GM12878 (cell line): Measurements from ENCODE around the gene CTNNA3. TPM values are rescaled to one million over a fixed set of nuclear protein-coding genes. Genes with fewer than 3 reads are reported as not detected.

Experiments used
- ATAC-seq: fragments of 200-7000 bp; cut with Tn5 transposase; 3 replicates; pipeline ENCODE4 v1.9.1; 2020; ENCODE audit warnings: mild to moderate bottlenecking, moderate library complexity
- BruUV-seq: library from RNA; stranded (reverse); fragments of 400-500 nt; replicated peaks from 2 replicates; lab custom pipeline; 2021; lab: Mats Ljungman, UMichigan
- CTCF ChIA-PET: fragments of 300-600 bp; sonication (Branson Sonifier 250); formaldehyde crosslinking; extraction: SDS; loops from one replicate; lab custom pipeline; 2021; ENCODE audit warnings: inconsistent platforms; lab: Yijun Ruan, JAX
- POLR2A ChIA-PET: fragments of 350-600 bp; formaldehyde crosslinking; extraction: SDS; loops from one replicate; lab custom pipeline; 2021; ENCODE audit warnings: inconsistent platforms; lab: Charles Lee
- RAD21 ChIA-PET: fragments of 300-600 bp; sonication (Branson Sonifier 250); formaldehyde crosslinking; loops from one replicate; lab custom pipeline; 2023; ENCODE audit warnings: antibody characterized with exemption; ENCODE audit not compliant: unreplicated experiment; lab: Charles Lee
- SMC1A ChIA-PET: fragments of 300-600 bp; sonication (Branson Sonifier 250); formaldehyde crosslinking; loops from one replicate; lab custom pipeline; 2023; ENCODE audit not compliant: unreplicated experiment, uncharacterized antibody; lab: Charles Lee
- DNase-seq: peaks from one replicate; pipeline ENCODE4 v3.0.0-alpha.2; 2011; ENCODE audit warnings: low read depth, low spot score
- FAIRE-seq: peaks from 3 replicates; lab custom pipeline; 2011; peaks lifted over from hg19 to GRCh38; lab: Jason Lieb, UNC
- H2AFZ ChIP-seq: 2 replicates; pipeline ENCODE4 v1.6.0; 2011; ENCODE audit warnings: low read depth, low read length, control low read depth; ENCODE audit not compliant: control insufficient read depth
- H3K27ac ChIP-seq: 2 replicates; pipeline ENCODE4 v1.5.1; 2011; ENCODE audit warnings: control low read depth; ENCODE audit not compliant: control insufficient read depth, insufficient read depth
- H3K27me3 ChIP-seq, 2 experiments: replicated peaks in 1 of 2; 2 replicates each; pipeline versions ENCODE4 v1.6.0 to v1.6.1; 2011; ENCODE audit warnings: low read length in 1 of 2; ENCODE audit not compliant: control insufficient read depth in 2 of 2, insufficient read depth in 2 of 2
- H3K36me3 ChIP-seq, 2 experiments: 2 replicates each; pipeline ENCODE4 v1.5.1; 2011; ENCODE audit warnings: low read length in 1 of 2; ENCODE audit not compliant: control insufficient read depth in 2 of 2, insufficient read depth in 2 of 2
- H3K4me1 ChIP-seq: 2 replicates; pipeline ENCODE4 v1.6.1; 2011; ENCODE audit warnings: mild to moderate bottlenecking, low read length, moderate library complexity, mixed read lengths; ENCODE audit not compliant: control insufficient read depth, insufficient read depth
- H3K4me2 ChIP-seq: 2 replicates; pipeline ENCODE4 v1.6.0; 2011; ENCODE audit warnings: control low read depth; ENCODE audit not compliant: control insufficient read depth, insufficient read depth
- H3K4me3 ChIP-seq: fragments of 200-600 bp; sonication (generic); 2 replicates; pipeline ENCODE4 v1.5.1; 2016
- H3K79me2 ChIP-seq: 2 replicates; pipeline ENCODE4 v1.6.0; 2011; ENCODE audit warnings: low read length; ENCODE audit not compliant: control insufficient read depth, insufficient read depth
- H3K9ac ChIP-seq: 2 replicates; pipeline ENCODE4 v1.8.0; 2011; ENCODE audit warnings: low read length, control low read depth, mixed read lengths; ENCODE audit not compliant: control insufficient read depth, insufficient read depth
- H3K9me3 ChIP-seq: replicated peaks from 3 replicates; pipeline ENCODE4 v1.5.1; 2011; ENCODE audit warnings: mild to moderate bottlenecking, low read length; ENCODE audit not compliant: control insufficient read depth, insufficient read depth
- H4K20me1 ChIP-seq: 2 replicates; pipeline ENCODE4 v1.6.0; 2011; ENCODE audit not compliant: control insufficient read depth, insufficient read depth
- BMI1 ChIP-seq: fragments of 450-650 bp; IDR thresholded peaks from 2 replicates; pipeline ENCODE4 v1.6.1; 2016; ENCODE audit warnings: mild to moderate bottlenecking, moderate library complexity, borderline replicate concordance
- CBFB ChIP-seq: IDR thresholded peaks from 2 replicates; pipeline ENCODE4 v1.6.1; 2016; ENCODE audit warnings: antibody characterized with exemption, low read depth
- EED ChIP-seq: sonication (generic); IDR thresholded peaks from 2 replicates; pipeline ENCODE4 v1.6.1; 2016; ENCODE audit warnings: antibody characterized with exemption, low read depth
- EP300 ChIP-seq, 2 experiments: fragments of 150-350 bp in 1 of 2; IDR thresholded peaks; 2 replicates each; pipeline ENCODE4 v1.6.1; 2011 to 2012; ENCODE audit warnings: low read depth in 2 of 2, low read length in 2 of 2, borderline replicate concordance in 1 of 2, improper control_type of control experiment in 1 of 2, inconsistent platforms in 1 of 2; ENCODE audit not compliant: control insufficient read depth in 1 of 2
- FOS ChIP-seq: IDR thresholded peaks from 3 replicates; pipeline ENCODE4 v1.6.1; 2011; ENCODE audit warnings: borderline replicate concordance; ENCODE audit not compliant: insufficient read length; ENCODE audit errors: extremely low read depth
- HDAC6 ChIP-seq: fragments of 200-600 bp; sonication (generic); IDR thresholded peaks from one replicate; pipeline ENCODE4 v1.8.0; 2017; ENCODE audit warnings: antibody characterized with exemption; ENCODE audit not compliant: unreplicated experiment
- IRF4 ChIP-seq: IDR thresholded peaks from 2 replicates; pipeline ENCODE4 v1.6.1; 2011; ENCODE audit warnings: low read depth, low read length
- LARP7 ChIP-seq: fragments of 450-650 bp; IDR thresholded peaks from 2 replicates; pipeline ENCODE4 v1.6.1; 2017; ENCODE audit warnings: mild to moderate bottlenecking
- MEF2B ChIP-seq: fragments of 450-650 bp; IDR thresholded peaks from 2 replicates; pipeline ENCODE4 v1.6.1; 2018; ENCODE audit warnings: mild to moderate bottlenecking, moderate library complexity; ENCODE audit not compliant: partially characterized antibody, poor library complexity, severe bottlenecking
- NRF1 ChIP-seq: conservative IDR thresholded peaks from 2 replicates; pipeline ENCODE4 v1.6.1; 2011; ENCODE audit warnings: mild to moderate bottlenecking, low read depth, low read length, improper control_type of control experiment
- PAX8 ChIP-seq: fragments of 450-650 bp; IDR thresholded peaks from 2 replicates; pipeline ENCODE4 v1.6.1; 2017; ENCODE audit warnings: mild to moderate bottlenecking, moderate library complexity
- SPI1 ChIP-seq: IDR thresholded peaks from 2 replicates; pipeline ENCODE4 v1.6.1; 2011; ENCODE audit warnings: low read depth, mild to moderate bottlenecking, low read length, moderate library complexity, borderline replicate concordance; ENCODE audit not compliant: insufficient read depth
- ZNF622 ChIP-seq: fragments of 450-650 bp; IDR thresholded peaks from 2 replicates; pipeline ENCODE4 v1.6.1; 2017; ENCODE audit warnings: mild to moderate bottlenecking, inconsistent platforms
- ZSCAN29 ChIP-seq: fragments of 450-650 bp; IDR thresholded peaks from 2 replicates; pipeline ENCODE4 v1.6.1; 2017; ENCODE audit warnings: mild to moderate bottlenecking, moderate library complexity
- WGBS: methylation state at CpG from one replicate; pipeline ENCODE4 v1.1.6; 2016; ENCODE audit warnings: low lambda C conversion rate; ENCODE audit not compliant: insufficient replicate concordance, insufficient coverage; ENCODE audit errors: missing lambda C conversion rate; 5-methylcytosine and 5-hydroxymethylcytosine counted together
- in situ Hi-C: fragments of 300-500 bp; cut with MboI; formaldehyde crosslinking; loops from 9 replicates; pipeline ENCODE4 v1.14.3; 2018; ENCODE audit warnings: mixed read lengths
- intact Hi-C: fragments of 100-400 bp; cut with micrococcal nuclease; formaldehyde crosslinking; loops from one replicate; pipeline ENCODE4 v1.14.2; 2022; ENCODE audit not compliant: unreplicated experiment
- polyA plus RNA-seq, 11 experiments: library from polyadenylated mRNA; depleted of rRNA in 4 of 11; unstranded in 6 of 11; stranded (reverse) in 5 of 11; fragments of >200 nt; fragmentation: Nextera tagmentation in 4 of 11; fragmentation: Illumina TruSeq in 1 of 11; extraction: Ambion mirVana in 4 of 11; extraction: Trizol in 1 of 11; gene quantifications; 1 replicate in 1 of 11; 2 replicates in 10 of 11; pipeline versions ENCODE4 v1.2.1 to v1.2.3, GENCODE V29; 2011 to 2016; ENCODE audit warnings: inconsistent platforms in 2 of 11, missing spikeins in 2 of 11, low read depth in 1 of 11
- total RNA-seq, 4 experiments: library from RNA; depleted of rRNA in 3 of 4; stranded (reverse); fragments of >200 nt in 3 of 4; fragmentation: Illumina TruSeq in 1 of 4; extraction: Trizol in 1 of 4; gene quantifications; 2 replicates each; pipeline versions ENCODE4 v1.2.1 to v1.2.3, GENCODE V29; 2013 to 2021
- TF ChIP-seq, protein P1 (sequence below): fragments of 450-650 bp; IDR thresholded peaks from 2 replicates; pipeline ENCODE4 v1.6.1; 2016; ENCODE audit warnings: mild to moderate bottlenecking, moderate library complexity, borderline replicate concordance
- TF ChIP-seq, protein P2 (sequence below): fragments of 450-650 bp; formaldehyde crosslinking; IDR thresholded peaks from 2 replicates; pipeline ENCODE4 v1.4.0; 2022; ENCODE audit warnings: mild to moderate bottlenecking, moderate library complexity

The CTNNA3 gene
- total and polyA plus RNA-seq, 10 of the 15 experiments (the other 5 are each of a cell fraction or from before 2014, with no cell fraction given): under 0.01 to 4.5 (median 0.22) TPM; not detected in 2

DNA sequence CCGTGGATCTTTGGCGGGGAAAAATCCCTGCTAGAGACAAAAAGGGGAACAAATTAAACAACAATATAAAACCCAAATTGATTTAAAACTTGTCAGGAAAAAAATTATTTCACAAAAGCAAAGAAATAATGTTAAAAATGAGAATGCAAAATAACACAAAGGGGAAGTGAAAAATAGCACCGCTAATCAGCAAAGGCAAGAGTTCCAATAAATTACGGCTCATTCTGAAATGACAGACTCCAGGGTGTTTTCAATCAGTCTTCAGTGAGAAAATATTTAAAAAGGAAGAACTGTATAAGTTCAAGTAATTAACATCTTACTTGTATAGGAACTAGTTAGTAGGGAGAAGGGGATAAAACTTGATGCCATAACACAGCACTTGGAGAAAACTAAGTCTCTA is 433.3 kb downstream of the CTNNA3 start (continued):
- TF ChIP-seq SPI1 (peak; percentile 76), ZNF622 (no peak), NRF1 (no peak), EP300 (IDR thresholded peaks at IDR 0.05; ENCODE audit: borderline replicate concordance in 1 of 2, control insufficient read depth in 1 of 2, low read depth in 2 of 2, low read length in 2 of 2) (no peak), BMI1 (0 out of 2 replicates have a peak, but pooled peaks have one; percentile 23)
- TF ChIP-seq, protein P1, sequence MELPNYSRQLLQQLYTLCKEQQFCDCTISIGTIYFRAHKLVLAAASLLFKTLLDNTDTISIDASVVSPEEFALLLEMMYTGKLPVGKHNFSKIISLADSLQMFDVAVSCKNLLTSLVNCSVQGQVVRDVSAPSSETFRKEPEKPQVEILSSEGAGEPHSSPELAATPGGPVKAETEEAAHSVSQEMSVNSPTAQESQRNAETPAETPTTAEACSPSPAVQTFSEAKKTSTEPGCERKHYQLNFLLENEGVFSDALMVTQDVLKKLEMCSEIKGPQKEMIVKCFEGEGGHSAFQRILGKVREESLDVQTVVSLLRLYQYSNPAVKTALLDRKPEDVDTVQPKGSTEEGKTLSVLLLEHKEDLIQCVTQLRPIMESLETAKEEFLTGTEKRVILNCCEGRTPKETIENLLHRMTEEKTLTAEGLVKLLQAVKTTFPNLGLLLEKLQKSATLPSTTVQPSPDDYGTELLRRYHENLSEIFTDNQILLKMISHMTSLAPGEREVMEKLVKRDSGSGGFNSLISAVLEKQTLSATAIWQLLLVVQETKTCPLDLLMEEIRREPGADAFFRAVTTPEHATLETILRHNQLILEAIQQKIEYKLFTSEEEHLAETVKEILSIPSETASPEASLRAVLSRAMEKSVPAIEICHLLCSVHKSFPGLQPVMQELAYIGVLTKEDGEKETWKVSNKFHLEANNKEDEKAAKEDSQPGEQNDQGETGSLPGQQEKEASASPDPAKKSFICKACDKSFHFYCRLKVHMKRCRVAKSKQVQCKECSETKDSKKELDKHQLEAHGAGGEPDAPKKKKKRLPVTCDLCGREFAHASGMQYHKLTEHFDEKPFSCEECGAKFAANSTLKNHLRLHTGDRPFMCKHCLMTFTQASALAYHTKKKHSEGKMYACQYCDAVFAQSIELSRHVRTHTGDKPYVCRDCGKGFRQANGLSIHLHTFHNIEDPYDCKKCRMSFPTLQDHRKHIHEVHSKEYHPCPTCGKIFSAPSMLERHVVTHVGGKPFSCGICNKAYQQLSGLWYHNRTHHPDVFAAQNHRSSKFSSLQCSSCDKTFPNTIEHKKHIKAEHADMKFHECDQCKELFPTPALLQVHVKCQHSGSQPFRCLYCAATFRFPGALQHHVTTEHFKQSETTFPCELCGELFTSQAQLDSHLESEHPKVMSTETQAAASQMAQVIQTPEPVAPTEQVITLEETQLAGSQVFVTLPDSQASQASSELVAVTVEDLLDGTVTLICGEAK: no peak
- TF ChIP-seq, all 136 proteins: peak for 5

DNA sequence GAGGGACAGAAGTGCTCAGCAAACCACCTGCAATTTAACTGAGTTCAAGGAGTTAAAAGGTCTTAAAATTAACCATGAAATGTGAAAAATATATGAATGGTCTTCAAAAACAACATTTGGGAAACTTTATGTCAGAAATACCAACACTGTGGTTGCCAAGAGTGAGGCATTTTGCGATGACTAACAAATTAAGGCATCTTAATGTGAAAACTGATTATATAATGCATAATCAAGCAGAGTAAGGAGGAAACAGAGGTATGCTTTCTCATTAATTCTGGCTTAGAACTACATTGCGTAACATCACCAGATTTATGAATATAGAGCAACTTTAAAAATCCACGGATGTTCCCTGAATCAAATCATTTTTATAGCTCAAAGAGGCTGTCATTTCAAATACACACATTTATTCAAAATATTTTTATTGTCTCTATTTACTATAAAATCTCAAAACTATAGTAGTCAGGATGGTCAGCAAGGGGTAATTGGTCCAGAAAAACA is 434.6 kb downstream of the CTNNA3 start:
- FAIRE-seq: no peak
- CTCF ChIA-PET: interaction anchor here (1.2 kb wide), 1 partner anchor 45 kb away, joined by 3 read pairs; no protein-coding TSS in a partner anchor
- H4K20me1 ChIP-seq: no peaks in the 10 kb centered on the region
- TF ChIP-seq MEF2B (no peak), LARP7 (no peak), ZSCAN29 (no peak), PAX8 (no peak), FOS (no peak), CBFB (no peak), IRF4 (no peak), HDAC6 (no peak), EED (no peak)
- TF ChIP-seq, protein P2, sequence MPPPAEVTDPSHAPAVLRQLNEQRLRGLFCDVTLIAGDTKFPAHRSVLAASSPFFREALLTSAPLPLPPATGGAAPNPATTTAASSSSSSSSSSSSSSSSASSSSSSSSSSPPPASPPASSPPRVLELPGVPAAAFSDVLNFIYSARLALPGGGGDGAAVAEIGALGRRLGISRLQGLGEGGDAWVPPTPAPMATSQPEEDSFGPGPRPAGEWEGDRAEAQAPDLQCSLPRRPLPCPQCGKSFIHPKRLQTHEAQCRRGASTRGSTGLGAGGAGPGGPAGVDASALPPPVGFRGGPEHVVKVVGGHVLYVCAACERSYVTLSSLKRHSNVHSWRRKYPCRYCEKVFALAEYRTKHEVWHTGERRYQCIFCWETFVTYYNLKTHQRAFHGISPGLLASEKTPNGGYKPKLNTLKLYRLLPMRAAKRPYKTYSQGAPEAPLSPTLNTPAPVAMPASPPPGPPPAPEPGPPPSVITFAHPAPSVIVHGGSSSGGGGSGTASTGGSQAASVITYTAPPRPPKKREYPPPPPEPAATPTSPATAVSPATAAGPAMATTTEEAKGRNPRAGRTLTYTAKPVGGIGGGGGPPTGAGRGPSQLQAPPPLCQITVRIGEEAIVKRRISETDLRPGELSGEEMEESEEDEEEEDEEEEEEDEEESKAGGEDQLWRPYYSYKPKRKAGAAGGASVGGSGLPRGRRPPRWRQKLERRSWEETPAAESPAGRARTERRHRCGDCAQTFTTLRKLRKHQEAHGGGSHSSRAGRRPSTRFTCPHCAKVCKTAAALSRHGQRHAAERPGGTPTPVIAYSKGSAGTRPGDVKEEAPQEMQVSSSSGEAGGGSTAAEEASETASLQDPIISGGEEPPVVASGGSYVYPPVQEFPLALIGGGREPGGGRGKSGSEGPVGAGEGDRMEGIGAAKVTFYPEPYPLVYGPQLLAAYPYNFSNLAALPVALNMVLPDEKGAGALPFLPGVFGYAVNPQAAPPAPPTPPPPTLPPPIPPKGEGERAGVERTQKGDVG: no peak

More for the DNA sequence above, 434.6 kb downstream of the CTNNA3 start:
- H2AFZ ChIP-seq: no peak overlapping the region
- ChIA-PET POLR2A (no interaction called here), SMC1A (interaction anchor here (0.8 to 1.2 kb wide), 3 partner anchors 134 to 518 kb away, joined by 3 to 4 read pairs (median 3); no protein-coding TSS in a partner anchor), RAD21 (no interaction called here)
- no peak overlapping the region for H3K4me2 ChIP-seq
- no peak overlapping the region for H3K9ac ChIP-seq
- no peaks in the 10 kb centered on the region; a peak in 1 of 4 replicates for H3K27me3 ChIP-seq
- no peak overlapping the region for H3K4me3 ChIP-seq
- no peaks in the 10 kb centered on the region for H3K36me3 ChIP-seq
- WGBS: 52% methylated on average over 3 of the region's 3 CpGs
- DNase-seq: no peak
- no TSS peak for BruUV-seq
- no peaks in the 10 kb centered on the region for H3K4me1 ChIP-seq
- H3K9me3 ChIP-seq: no peaks in the 10 kb centered on the region
- intact Hi-C loops (no loop called here), in situ Hi-C loops (no loop called here)
- no peaks in the 10 kb centered on the region for H3K79me2 ChIP-seq
- no peak for ATAC-seq
- H3K27ac ChIP-seq: no peak overlapping the region
